ENCODE measurements around the gene EFL1.

The EFL1 gene

DNA sequence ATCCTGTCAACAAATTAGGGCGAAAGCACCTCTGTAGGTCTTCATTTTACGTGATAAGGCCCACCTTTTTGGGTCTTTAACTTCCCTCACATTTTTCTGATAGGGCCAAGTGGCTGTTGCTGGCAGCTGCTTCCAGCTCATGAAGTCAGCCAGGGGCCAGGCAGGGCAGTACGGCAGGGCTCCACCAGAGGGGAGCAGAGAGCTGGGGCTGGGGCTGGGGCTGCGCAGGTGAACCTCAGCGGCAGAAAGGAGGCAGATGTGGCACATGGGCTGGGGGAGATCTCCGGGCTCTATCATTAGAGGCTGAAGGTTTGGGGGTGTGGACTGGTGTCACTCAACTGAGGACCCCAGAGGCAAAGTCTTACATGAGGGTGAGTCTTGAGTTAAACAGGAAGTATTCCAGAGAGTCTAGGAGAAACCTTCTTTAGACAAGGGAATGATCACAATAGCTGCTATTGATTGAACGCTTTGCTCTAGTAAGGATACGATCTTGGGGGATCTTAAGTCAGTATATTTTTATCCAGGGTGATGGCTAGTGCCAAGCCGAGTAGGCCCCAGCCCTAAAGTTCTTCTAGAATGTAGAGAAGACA, 153.9 kb downstream of the EFL1 start:
- H3K4me3 ChIP-seq (ENCODE audit: low read depth, low read length) = no peak overlapping the region

DNA sequence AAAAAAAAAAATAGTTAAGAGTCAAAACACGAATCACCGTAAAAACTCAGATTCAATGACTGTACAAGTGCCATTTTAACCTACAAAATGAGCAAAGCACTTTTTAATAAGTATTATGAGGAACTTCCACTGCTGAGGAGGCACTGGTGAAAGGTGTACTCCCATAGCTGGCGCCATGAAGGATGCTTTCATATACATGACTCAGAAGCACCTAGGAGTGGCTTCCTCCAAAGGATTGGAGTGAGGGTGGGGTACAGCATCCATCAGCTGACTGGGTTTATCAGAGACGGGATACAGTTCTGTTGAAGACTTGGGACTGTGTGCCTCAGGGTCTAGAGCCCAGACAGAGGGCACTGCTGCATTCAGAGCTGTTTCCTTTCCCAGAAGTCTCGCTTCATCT, 155.9 kb downstream of the EFL1 start:
- TF ChIP-seq CTCF (conservative IDR thresholded peaks at IDR 0.05; ENCODE audit: low read depth, low read length) = no peak
- no peak for DNase-seq (ENCODE audit: low read depth)
- no peak overlapping the region for H3K4me3 ChIP-seq (ENCODE audit: low read depth, low read length)

More for the DNA sequence above, 153.9 kb downstream of the EFL1 start:
- peak; percentile 67 for DNase-seq (ENCODE audit: low read depth)
- peak; percentile 96 for TF ChIP-seq CTCF (conservative IDR thresholded peaks at IDR 0.05; ENCODE audit: low read depth, low read length)

- H3K4me3 ChIP-seq (ENCODE audit: low read depth, low read length) = no peak overlapping the region
- DNase-seq (ENCODE audit: low read depth) = peak; percentile 87
- peak; percentile 6 for TF ChIP-seq CTCF (conservative IDR thresholded peaks at IDR 0.05; ENCODE audit: low read depth, low read length)
These were observed 156.9 kb downstream of the EFL1 start for GRCh38 chr15:82105451-82106215.

DNA sequence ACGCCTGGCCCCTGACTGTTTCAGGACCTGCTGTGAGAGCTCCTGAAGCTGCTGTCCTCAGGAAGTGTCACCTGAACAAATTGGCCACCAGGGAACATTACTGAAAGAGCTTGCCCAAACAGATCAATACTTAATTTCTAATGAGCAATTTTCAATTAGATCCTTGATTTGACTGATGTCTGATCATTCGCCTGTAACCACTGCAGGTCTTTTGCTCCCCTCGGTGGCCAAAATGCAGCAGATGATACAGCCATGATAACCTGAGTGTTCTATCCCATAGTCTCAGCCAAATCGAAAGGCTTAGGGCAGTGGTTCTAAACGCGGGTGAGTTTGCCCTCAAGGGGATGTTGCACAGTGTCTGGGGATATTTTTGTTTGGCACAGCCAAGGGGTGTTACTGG, 159.1 kb downstream of the EFL1 start:
- H3K4me3 ChIP-seq (ENCODE audit: low read depth, low read length) = no peak overlapping the region
- TF ChIP-seq CTCF (conservative IDR thresholded peaks at IDR 0.05; ENCODE audit: low read depth, low read length) = peak; percentile 46
- DNase-seq (ENCODE audit: low read depth) = no peak

GRCh38 chr15:82100111-82100929, 162.2 kb downstream of the EFL1 start:
- DNase-seq (ENCODE audit: low read depth) = peak; percentile 65
- TF ChIP-seq CTCF (conservative IDR thresholded peaks at IDR 0.05; ENCODE audit: low read depth, low read length) = no peak
- no peak overlapping the region for H3K4me3 ChIP-seq (ENCODE audit: low read depth, low read length)

DNA sequence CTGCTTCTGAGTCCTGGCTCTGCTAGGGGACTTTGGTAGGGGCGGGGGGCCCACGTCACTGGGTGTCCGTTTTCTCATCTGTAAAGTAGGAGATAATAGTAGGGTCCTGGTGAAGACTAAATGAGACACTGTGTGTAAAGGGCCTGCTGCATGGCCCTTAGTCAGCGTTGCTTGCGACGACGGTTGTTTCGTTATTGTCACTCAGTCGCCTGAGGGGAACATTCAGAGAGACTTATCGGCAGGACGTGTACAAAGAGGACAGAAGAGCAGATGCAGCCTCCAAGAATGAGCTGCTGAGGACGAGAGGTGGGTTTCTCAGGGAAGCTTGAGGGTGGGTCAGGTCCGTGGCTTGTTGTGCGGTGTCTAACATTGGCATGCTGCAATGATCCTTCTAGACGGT, 163.9 kb downstream of the EFL1 start:
- no peak for TF ChIP-seq CTCF (conservative IDR thresholded peaks at IDR 0.05; ENCODE audit: low read depth, low read length)
- no peak overlapping the region for H3K4me3 ChIP-seq (ENCODE audit: low read depth, low read length)
- no peak for DNase-seq (ENCODE audit: low read depth)

All from choroid plexus epithelial cell (primary cell).